ENCODE results near the gene MTG1. TPM values are rescaled to one million over a fixed set of nuclear protein-coding genes. Genes with fewer than 3 reads are reported as not detected.

MTG1 gene
- total and polyA plus RNA-seq, 10 of the 15 experiments (the other 5 are each of a cell fraction or from before 2014, with no cell fraction given) = 6.2 to 104 (median 62.5) TPM

DNA sequence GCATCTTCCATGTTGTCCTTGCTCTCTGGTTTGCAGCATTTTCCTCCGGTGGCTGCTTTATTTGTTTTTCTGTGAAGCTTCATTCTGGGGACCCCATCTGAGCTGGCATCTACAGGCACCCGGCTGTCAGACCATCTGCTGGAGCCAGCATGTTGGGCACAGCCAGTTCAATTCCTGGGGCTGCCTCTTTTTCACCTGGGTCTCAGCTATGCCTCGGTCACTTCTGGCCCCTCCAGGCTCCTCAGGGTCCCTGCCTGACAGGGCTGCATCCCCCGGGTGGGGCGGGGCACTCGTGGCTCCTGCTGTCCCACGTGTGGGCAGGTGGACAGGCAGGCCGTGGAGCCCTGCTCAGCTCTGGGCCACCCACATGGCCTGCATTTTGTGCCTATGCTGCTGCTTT, 67.9 kb downstream of the MTG1 start:
- no TSS peak for BruUV-seq (replicated peaks)
- H3K27me3 ChIP-seq (replicated peaks in 1 of 2; ENCODE audit: control insufficient read depth in 2 of 2, insufficient read depth in 2 of 2, low read length in 1 of 2) = no peaks in the 10 kb centered on the region
- no peak for FAIRE-seq
- TF ChIP-seq IKZF2 (IDR thresholded peaks at IDR 0.05) (no peak), SUPT20H (IDR thresholded peaks at IDR 0.05; ENCODE audit: borderline replicate concordance, control insufficient read depth, low read depth, low read length) (no peak), PML (IDR thresholded peaks at IDR 0.05; ENCODE audit: low read length) (no peak), PRDM15 (CRISPR knock-in tag; IDR thresholded peaks at IDR 0.05) (no peak), RFX5 (IDR thresholded peaks at IDR 0.05; ENCODE audit: low read depth, low read length) (no peak), CHD1 (IDR thresholded peaks at IDR 0.05; ENCODE audit: low read depth, low read length) (no peak)
- H2AFZ ChIP-seq (ENCODE audit: control insufficient read depth, low read depth, low read length) = no peak overlapping the region
- H3K4me3 ChIP-seq = no peak overlapping the region
- no peaks in the 10 kb centered on the region; the same call in 2 of the 3 replicates for H3K9me3 ChIP-seq (replicated peaks; ENCODE audit: control insufficient read depth, insufficient read depth, low read length)
- ChIA-PET CTCF (no interaction called here), POLR2A (no interaction called here), SMC1A (ENCODE audit: uncharacterized antibody, unreplicated experiment) (interaction anchor here (0.6 kb wide), 1 partner anchor 15 kb away, joined by 3 read pairs; no protein-coding TSS in a partner anchor), RAD21 (ENCODE audit: unreplicated experiment) (interaction anchor here (0.7 kb wide), 1 partner anchor 132 kb away, joined by 3 read pairs; no protein-coding TSS in a partner anchor)
- no peaks in the 10 kb centered on the region for H3K36me3 ChIP-seq (ENCODE audit: control insufficient read depth in 2 of 2, insufficient read depth in 2 of 2, low read length in 1 of 2)
- in situ Hi-C loops (cut with MboI) = no loop called here
- intact Hi-C loops (cut with micrococcal nuclease; ENCODE audit: unreplicated experiment) = no loop called here
- WGBS (ENCODE audit: insufficient coverage, insufficient replicate concordance, low lambda C conversion rate, missing lambda C conversion rate) = 23% methylated on average over 8 of the region's 8 CpGs
- no peaks in the 10 kb centered on the region for H3K4me1 ChIP-seq (ENCODE audit: control insufficient read depth, insufficient read depth, low read length)
- no peaks in the 10 kb centered on the region for H4K20me1 ChIP-seq (ENCODE audit: control insufficient read depth, insufficient read depth)
- no peak overlapping the region for H3K9ac ChIP-seq (ENCODE audit: control insufficient read depth, insufficient read depth, low read length)
- H3K79me2 ChIP-seq (ENCODE audit: control insufficient read depth, insufficient read depth, low read length) = no peaks in the 10 kb centered on the region
- H3K4me2 ChIP-seq (ENCODE audit: control insufficient read depth, insufficient read depth) = no peak overlapping the region
- no peak for ATAC-seq
- no peak overlapping the region for H3K27ac ChIP-seq (ENCODE audit: control insufficient read depth, insufficient read depth)
- no peak for DNase-seq (ENCODE audit: low read depth, low spot score)
